Measurements from ENCODE around the gene RNF123.

Gene RNF123

DNA sequence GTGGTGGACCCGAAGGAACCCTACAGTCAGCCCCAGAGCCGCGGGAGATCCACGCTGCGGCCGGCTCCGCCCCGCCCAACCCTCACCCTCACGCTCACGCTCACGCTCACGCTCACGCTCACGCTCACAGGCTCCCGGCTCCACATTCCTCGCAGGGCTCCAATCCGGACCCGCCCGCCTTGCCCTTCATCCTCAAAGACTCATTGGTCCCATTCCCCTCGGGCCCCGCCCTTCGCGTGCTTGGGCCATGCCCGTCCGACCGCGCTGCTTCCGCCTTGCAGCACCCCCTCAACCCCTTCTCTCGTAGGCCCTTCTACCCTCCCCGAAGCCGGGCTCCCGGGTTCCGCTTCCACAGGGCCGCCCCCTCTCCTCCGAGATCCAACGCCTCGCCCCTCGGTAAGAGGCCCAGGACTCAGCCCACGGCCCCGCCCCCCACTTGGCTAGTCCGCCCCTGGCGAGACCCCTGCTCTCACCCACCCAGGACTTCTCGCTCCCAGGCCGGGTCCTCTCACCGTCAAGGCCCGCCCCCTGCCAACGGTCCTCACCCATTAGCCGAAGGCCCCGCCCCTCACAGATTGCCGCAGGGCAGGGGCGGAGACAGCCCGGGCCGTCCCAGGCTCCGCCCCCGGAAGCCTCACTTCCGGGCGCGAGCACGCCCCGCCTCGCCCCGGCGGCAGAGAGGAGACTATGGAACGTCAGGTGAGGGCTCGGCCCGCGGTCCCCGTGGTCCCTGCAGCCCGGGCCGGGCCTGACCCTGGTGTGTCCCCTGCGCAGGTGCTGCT is 15.5 kb upstream of the RNF123 start, which contains the start of gene APEH:
TSS of gene APEH (plus strand) at position 637 of the 782 bp plus-strand sequence. CDS start at position 688, 51 bp downstream.
- no peaks in the 10 kb centered on the region for H3K27me3 ChIP-seq (ENCODE audit: insufficient read depth, poor library complexity, severe bottlenecking)
- TF ChIP-seq REST (IDR thresholded peaks at IDR 0.05; ENCODE audit: insufficient replicate concordance, low read depth) (peak; percentile 28), POLR2AphosphoS5 (IDR thresholded peaks at IDR 0.05; ENCODE audit: low read depth) (peak; percentile 76; the same call in 1 of the 2 replicates), GABPA (IDR thresholded peaks at IDR 0.05; ENCODE audit: low read depth) (peak; percentile 90), SPI1 (IDR thresholded peaks at IDR 0.05; ENCODE audit: borderline replicate concordance, low read depth) (peak; percentile 18; the same call in 1 of the 2 replicates), CTCF (IDR thresholded peaks at IDR 0.05; ENCODE audit: insufficient read depth, low read length) (no peak)
- H3K27ac ChIP-seq (replicated peaks): peak within 1 kb of the TSS; percentile 98
- peak within 1 kb of the TSS; percentile 89 for H3K4me3 ChIP-seq (replicated peaks; ENCODE audit: insufficient read depth, low read length)
- peak; percentile 100 for DNase-seq (ENCODE audit: low read depth in 1 of 2, low spot score in 1 of 2)

GRCh38 chr3:49674497-49674983 is 14.8 kb upstream of the RNF123 start:
- peak overlapping the region; percentile 89 for H3K4me3 ChIP-seq (replicated peaks; ENCODE audit: insufficient read depth, low read length)
- DNase-seq (ENCODE audit: low read depth in 1 of 2, low spot score in 1 of 2): no peak
- H3K27ac ChIP-seq (replicated peaks): peak overlapping the region; percentile 98
- no peaks in the 10 kb centered on the region for H3K27me3 ChIP-seq (ENCODE audit: insufficient read depth, poor library complexity, severe bottlenecking)
- TF ChIP-seq SPI1 (IDR thresholded peaks at IDR 0.05; ENCODE audit: borderline replicate concordance, low read depth) (peak; percentile 32; the same call in 1 of the 2 replicates), GABPA (IDR thresholded peaks at IDR 0.05; ENCODE audit: low read depth) (no peak), POLR2AphosphoS5 (IDR thresholded peaks at IDR 0.05; ENCODE audit: low read depth) (0 out of 2 replicates have a peak, but pooled peaks have one; percentile 2)

GRCh38 chr3:49675912-49676311 is 13.4 kb upstream of the RNF123 start:
- Histone ChIP-seq H3K4me3 (replicated peaks; ENCODE audit: insufficient read depth, low read length) (no peak overlapping the region), H3K27ac (replicated peaks) (no peak overlapping the region), H3K27me3 (ENCODE audit: insufficient read depth, poor library complexity, severe bottlenecking) (no peaks in the 10 kb centered on the region)
- TF ChIP-seq GABPA (IDR thresholded peaks at IDR 0.05; ENCODE audit: low read depth) (no peak), REST (IDR thresholded peaks at IDR 0.05; ENCODE audit: insufficient replicate concordance, low read depth) (no peak), POLR2AphosphoS5 (IDR thresholded peaks at IDR 0.05; ENCODE audit: low read depth) (no peak), SPI1 (IDR thresholded peaks at IDR 0.05; ENCODE audit: borderline replicate concordance, low read depth) (no peak), CTCF (IDR thresholded peaks at IDR 0.05; ENCODE audit: insufficient read depth, low read length) (no peak)
- DNase-seq (ENCODE audit: low read depth in 1 of 2, low spot score in 1 of 2): no peak

DNA sequence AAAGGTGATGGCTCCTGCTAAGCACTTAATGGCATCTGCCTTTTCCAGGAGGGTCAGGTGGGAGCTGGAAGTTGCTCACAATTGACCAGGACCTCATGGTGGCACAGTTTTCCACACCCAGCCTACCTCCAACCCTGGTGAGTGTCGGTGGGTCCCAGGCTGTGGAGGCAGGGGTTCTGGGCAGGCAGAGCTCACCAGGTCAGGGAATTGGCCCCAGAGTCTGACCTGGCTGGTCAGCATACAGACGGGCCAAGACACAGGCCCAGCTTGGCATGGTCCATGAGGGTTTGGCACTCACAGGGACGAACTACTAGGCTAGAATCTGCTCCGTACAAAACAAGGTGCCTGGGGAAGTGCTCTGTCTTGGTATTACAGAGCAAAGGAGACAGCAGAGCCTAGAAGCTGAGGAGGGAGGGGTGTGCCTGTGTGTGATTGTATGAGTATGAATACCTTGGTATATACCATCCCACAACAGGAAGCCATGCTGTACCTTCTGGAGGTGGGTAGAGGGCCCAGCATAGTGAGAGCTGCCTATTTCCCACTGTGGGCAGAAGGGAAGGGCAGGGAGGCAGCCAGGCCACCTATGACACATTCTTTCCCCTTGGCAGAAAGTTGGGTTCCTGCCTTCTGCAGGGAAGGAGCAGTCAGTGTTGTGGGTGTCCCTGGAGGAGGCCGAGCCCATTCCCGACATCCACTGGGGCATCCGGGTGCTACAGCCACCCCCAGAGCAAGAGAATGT is 8.7 kb upstream of the RNF123 start:
- TF ChIP-seq CTCF (IDR thresholded peaks at IDR 0.05; ENCODE audit: insufficient read depth, low read length) (no peak), SPI1 (IDR thresholded peaks at IDR 0.05; ENCODE audit: borderline replicate concordance, low read depth) (no peak), GABPA (IDR thresholded peaks at IDR 0.05; ENCODE audit: low read depth) (no peak), REST (IDR thresholded peaks at IDR 0.05; ENCODE audit: insufficient replicate concordance, low read depth) (no peak), POLR2AphosphoS5 (IDR thresholded peaks at IDR 0.05; ENCODE audit: low read depth) (0 out of 2 replicates have a peak, but pooled peaks have one; percentile 1)
- Histone ChIP-seq H3K27ac (replicated peaks) (no peak overlapping the region), H3K27me3 (ENCODE audit: insufficient read depth, poor library complexity, severe bottlenecking) (no peaks in the 10 kb centered on the region), H3K4me3 (replicated peaks; ENCODE audit: insufficient read depth, low read length) (no peak overlapping the region)
- DNase-seq (ENCODE audit: low read depth in 1 of 2, low spot score in 1 of 2): no peak

Data from HL-60 (cell line).